Vagina (tissue), 2 donors: ENCODE results near the gene CD248. TPM values are rescaled to one million over a fixed set of nuclear protein-coding genes. Genes with fewer than 3 reads are reported as not detected.
"Not testable (repeated sequence)": the region's sequence is repeated elsewhere in the genome, so short reads cannot be mapped to it uniquely, and the experiment has no call there.

Source experiments
- DNase-seq, 2 donors: peaks; one replicate each; pipeline ENCODE4 v3.0.0-alpha.2; 2017; ENCODE audit errors: extremely low spot score in 2 of 2
- H3K27ac ChIP-seq: fragments of 200-600 bp; sonication (generic); one replicate; pipeline ENCODE4 v1.5.1; 2019
- H3K27me3 ChIP-seq: fragments of 200-600 bp; sonication (generic); one replicate; pipeline ENCODE4 v1.5.1; 2019
- H3K36me3 ChIP-seq, 2 donors: fragments of 200-600 bp; sonication (generic); one replicate each; pipeline ENCODE4 v1.5.1; 2017 to 2019
- H3K4me1 ChIP-seq: fragments of 200-600 bp; sonication (generic); one replicate; pipeline ENCODE4 v1.5.1; 2019
- H3K4me3 ChIP-seq, 2 donors: fragments of 200-600 bp; sonication (generic); 1 replicate in 1 of 2; 2 replicates in 1 of 2; pipeline ENCODE4 v1.5.1; 2016 to 2019
- H3K9me3 ChIP-seq: fragments of 200-600 bp; sonication (generic); one replicate; pipeline ENCODE4 v1.5.1; 2019
- CTCF ChIP-seq, 3 experiments: fragments of 450-650 bp in 2 of 3; fragments of 200-600 bp in 1 of 3; sonication (generic) in 1 of 3; IDR thresholded peaks; one replicate each; pipeline ENCODE4 v1.5.1; 2017 to 2019; ENCODE audit warnings: antibody characterized with exemption in 3 of 3, mild to moderate bottlenecking in 2 of 3, moderate library complexity in 2 of 3
- POLR2A ChIP-seq, 2 donors: fragments of 450-650 bp; IDR thresholded peaks; one replicate each; pipeline ENCODE4 v1.6.1; 2017; ENCODE audit warnings: antibody characterized with exemption in 2 of 2, mild to moderate bottlenecking in 2 of 2, moderate library complexity in 2 of 2
- POLR2AphosphoS5 ChIP-seq, 2 donors: sonication (generic); formaldehyde crosslinking; IDR thresholded peaks; one replicate each; pipeline ENCODE4 v1.9.0; 2017; ENCODE audit warnings: antibody characterized with exemption in 2 of 2, mild to moderate bottlenecking in 2 of 2, low read depth in 1 of 2; ENCODE audit not compliant: insufficient read depth in 1 of 2
- intact Hi-C: fragments of 100-400 bp; cut with DNase I; formaldehyde crosslinking; loops from one replicate; pipeline ENCODE4 v1.15.1; 2023
- total RNA-seq: library from RNA; depleted of rRNA; stranded (reverse); fragments of >200 nt; gene quantifications from one replicate; pipeline ENCODE4 v1.2.3, GENCODE V29; 2016

CD248 gene
- total RNA-seq, 1 donor from 2014 or later = 45.2 TPM

- intact Hi-C loops = no loop called here
- DNase-seq = no peak
- H3K27me3 ChIP-seq = no peaks in the 10 kb centered on the region
Measured at GRCh38 chr11:66322732-66323427, 6.0 kb upstream of the CD248 start.

GRCh38 chr11:66321606-66322005, 4.8 kb upstream of the CD248 start:
- H3K36me3 ChIP-seq = no peaks in the 10 kb centered on the region
- no peak overlapping the region for H3K4me3 ChIP-seq
- H3K9me3 ChIP-seq = no peaks in the 10 kb centered on the region
- H3K27me3 ChIP-seq = no peaks in the 10 kb centered on the region
- H3K27ac ChIP-seq = peak overlapping the region; percentile 74
- intact Hi-C loops = no loop called here
- TF ChIP-seq CTCF (IDR thresholded peaks at IDR 0.05) (no peak), POLR2A (IDR thresholded peaks at IDR 0.05) (no peak), POLR2AphosphoS5 (IDR thresholded peaks at IDR 0.05; ENCODE audit: insufficient read depth in 1 of 2, low read depth in 1 of 2) (no peak)
- DNase-seq = no peak
- H3K4me1 ChIP-seq = peaks cover 68% of the 10 kb centered on the region

More at GRCh38 chr11:66322732-66323427, 6.0 kb upstream of the CD248 start:
- peak overlapping the region; percentile 74 for H3K27ac ChIP-seq
- TF ChIP-seq POLR2A (IDR thresholded peaks at IDR 0.05) (no peak), CTCF (IDR thresholded peaks at IDR 0.05) (no peak), POLR2AphosphoS5 (IDR thresholded peaks at IDR 0.05; ENCODE audit: insufficient read depth in 1 of 2, low read depth in 1 of 2) (peak in 1 of 2 donors; percentile 71)
- peaks cover 68% of the 10 kb centered on the region for H3K4me1 ChIP-seq
- H3K36me3 ChIP-seq = no peaks in the 10 kb centered on the region
- H3K9me3 ChIP-seq = no peaks in the 10 kb centered on the region
- H3K4me3 ChIP-seq = no peak overlapping the region

GRCh38 chr11:66320748-66321147, 3.9 kb upstream of the CD248 start:
- H3K27ac ChIP-seq, H3K36me3 ChIP-seq, H3K4me3 ChIP-seq, H3K9me3 ChIP-seq, DNase-seq, H3K27me3 ChIP-seq, intact Hi-C loops: not testable (repeated sequence)
- peaks cover 69% of the 10 kb centered on the region for H3K4me1 ChIP-seq

DNA sequence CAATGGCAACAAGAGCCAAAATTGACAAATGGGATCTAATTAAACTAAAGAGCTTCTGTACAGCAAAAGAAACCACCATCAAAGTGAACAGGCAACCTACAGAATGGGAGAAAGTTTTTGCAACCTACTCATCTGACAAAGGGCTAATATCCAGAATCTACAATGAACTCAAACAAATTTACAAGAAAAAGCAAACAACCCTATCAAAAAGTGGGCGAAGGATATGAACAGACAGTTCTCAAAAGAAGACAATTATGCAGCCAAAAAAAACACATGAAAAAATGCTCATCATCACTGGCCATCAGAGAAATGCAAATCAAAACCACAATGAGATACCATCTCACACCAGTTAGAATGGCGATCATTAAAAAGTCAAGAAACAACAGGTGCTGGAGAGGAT, 3.4 kb upstream of the CD248 start:
- intact Hi-C loops, H3K4me3 ChIP-seq, H3K36me3 ChIP-seq, H3K27ac ChIP-seq, DNase-seq, H3K27me3 ChIP-seq, H3K9me3 ChIP-seq: not testable (repeated sequence)
- H3K4me1 ChIP-seq = peaks cover 69% of the 10 kb centered on the region

DNA sequence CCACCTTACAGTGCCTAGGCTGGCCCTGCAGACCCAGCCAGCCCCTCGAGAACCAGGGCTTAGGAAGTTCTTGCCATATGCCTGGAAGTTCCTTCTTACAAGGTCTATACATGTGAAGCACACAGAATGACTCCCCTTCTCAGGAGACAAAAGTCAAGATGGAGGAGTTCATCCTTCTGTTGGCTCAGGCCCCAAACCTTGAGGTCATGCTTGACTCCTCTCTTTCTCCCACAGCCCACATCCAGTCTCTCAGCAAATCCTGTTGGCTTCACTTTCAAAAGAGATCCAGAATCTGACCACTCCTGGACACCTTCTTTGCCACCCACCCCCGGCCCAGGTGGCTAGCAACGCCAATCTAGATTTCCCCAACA, 1.7 kb upstream of the CD248 start:
- H3K27me3 ChIP-seq = no peaks in the 10 kb centered on the region
- peaks cover 77% of the 10 kb centered on the region for H3K4me1 ChIP-seq
- H3K27ac ChIP-seq = peak overlapping the region; percentile 85
- no peaks in the 10 kb centered on the region for H3K36me3 ChIP-seq
- TF ChIP-seq POLR2AphosphoS5 (IDR thresholded peaks at IDR 0.05; ENCODE audit: insufficient read depth in 1 of 2, low read depth in 1 of 2) (no peak), CTCF (IDR thresholded peaks at IDR 0.05) (no peak), POLR2A (IDR thresholded peaks at IDR 0.05) (no peak)
- no peaks in the 10 kb centered on the region for H3K9me3 ChIP-seq
- no peak for DNase-seq
- H3K4me3 ChIP-seq = no peak overlapping the region
- intact Hi-C loops = no loop called here

- peak overlapping the region; percentile 58 to 68 for H3K4me3 ChIP-seq
Measured at GRCh38 chr11:66317723-66318599, 1.1 kb upstream of the CD248 start.

More at GRCh38 chr11:66317723-66318599, 1.1 kb upstream of the CD248 start:
- no peaks in the 10 kb centered on the region for H3K27me3 ChIP-seq
- H3K36me3 ChIP-seq = no peaks in the 10 kb centered on the region
- DNase-seq = peak in 1 of 2 donors; percentile 96
- peak; percentile 60 to 63 for TF ChIP-seq POLR2AphosphoS5 (IDR thresholded peaks at IDR 0.05; ENCODE audit: insufficient read depth in 1 of 2, low read depth in 1 of 2)
- no peak for TF ChIP-seq POLR2A (IDR thresholded peaks at IDR 0.05)
- TF ChIP-seq CTCF (IDR thresholded peaks at IDR 0.05) = no peak
- H3K4me1 ChIP-seq = peaks cover 80% of the 10 kb centered on the region
- no peaks in the 10 kb centered on the region for H3K9me3 ChIP-seq
- intact Hi-C loops = no loop called here
- peak overlapping the region; percentile 85 for H3K27ac ChIP-seq
